Keratinocyte (primary cell): ENCODE data around the gene PTGS2.

Experiments used
- EZH2 ChIP-seq: IDR thresholded peaks from one replicate; pipeline ENCODE4 v1.6.1; 2012; ENCODE audit warnings: inconsistent platforms, mild to moderate bottlenecking, low read length, moderate library complexity
- TF ChIP-seq, protein P1 (sequence below), 3 experiments: IDR thresholded peaks in 1 of 3; conservative IDR thresholded peaks in 1 of 3; optimal IDR thresholded peaks in 1 of 3; 2 replicates in 2 of 3; 3 replicates in 1 of 3; pipeline versions ENCODE3 to v1.5.1; 2011; ENCODE audit warnings: low read length in 3 of 3, mild to moderate bottlenecking in 3 of 3, moderate library complexity in 2 of 3, control low read depth in 1 of 3, inconsistent platforms in 1 of 3; ENCODE audit not compliant: insufficient read depth in 2 of 3; ENCODE audit errors: extremely low read depth in 1 of 3

DNA sequence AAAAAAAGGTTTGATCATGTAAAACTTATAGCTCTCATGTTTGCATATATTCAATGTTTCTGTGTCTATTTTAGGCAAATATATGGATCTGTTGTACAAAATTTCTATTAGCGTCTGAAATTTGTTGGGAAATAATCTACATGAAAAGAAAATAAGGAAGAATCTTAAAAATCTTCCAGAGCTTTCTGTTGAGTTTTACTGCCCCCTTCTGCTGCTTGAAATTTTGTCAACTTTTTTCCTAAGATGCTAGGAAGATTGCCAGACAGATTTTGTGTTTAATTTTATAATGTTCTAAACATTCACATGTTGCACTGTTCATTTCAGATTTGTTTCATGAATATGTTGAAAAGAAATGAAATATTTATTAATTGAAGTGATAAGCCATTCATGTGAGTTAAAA, 2.5 kb upstream of the PTGS2 start:
- TF ChIP-seq, protein P1, sequence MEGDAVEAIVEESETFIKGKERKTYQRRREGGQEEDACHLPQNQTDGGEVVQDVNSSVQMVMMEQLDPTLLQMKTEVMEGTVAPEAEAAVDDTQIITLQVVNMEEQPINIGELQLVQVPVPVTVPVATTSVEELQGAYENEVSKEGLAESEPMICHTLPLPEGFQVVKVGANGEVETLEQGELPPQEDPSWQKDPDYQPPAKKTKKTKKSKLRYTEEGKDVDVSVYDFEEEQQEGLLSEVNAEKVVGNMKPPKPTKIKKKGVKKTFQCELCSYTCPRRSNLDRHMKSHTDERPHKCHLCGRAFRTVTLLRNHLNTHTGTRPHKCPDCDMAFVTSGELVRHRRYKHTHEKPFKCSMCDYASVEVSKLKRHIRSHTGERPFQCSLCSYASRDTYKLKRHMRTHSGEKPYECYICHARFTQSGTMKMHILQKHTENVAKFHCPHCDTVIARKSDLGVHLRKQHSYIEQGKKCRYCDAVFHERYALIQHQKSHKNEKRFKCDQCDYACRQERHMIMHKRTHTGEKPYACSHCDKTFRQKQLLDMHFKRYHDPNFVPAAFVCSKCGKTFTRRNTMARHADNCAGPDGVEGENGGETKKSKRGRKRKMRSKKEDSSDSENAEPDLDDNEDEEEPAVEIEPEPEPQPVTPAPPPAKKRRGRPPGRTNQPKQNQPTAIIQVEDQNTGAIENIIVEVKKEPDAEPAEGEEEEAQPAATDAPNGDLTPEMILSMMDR (optimal IDR thresholded peaks at IDR 0.05 in 1 of 3, IDR thresholded peaks at IDR 0.05 in 1 of 3, conservative IDR thresholded peaks at IDR 0.05 in 1 of 3; ENCODE audit: extremely low read depth in 1 of 3, insufficient read depth in 2 of 3, low read length in 3 of 3) = no peak
- no peak for TF ChIP-seq EZH2
